Activated CD8-positive, alpha-beta memory T cell treated with anti-CD3 and anti-CD28 coated beads, Interleukin-2, amount 50 U/mL, for 24 hours (primary cell): ENCODE data around the gene MSRB3.

Source experiments
- DNase-seq: peaks from one replicate; pipeline ENCODE4 v3.0.0-alpha.2; 2020; ENCODE audit errors: extremely low read depth

MSRB3 gene

GRCh38 chr12:65325183-65325582 lies 46.7 kb downstream of the MSRB3 start:
- DNase-seq: no peak

GRCh38 chr12:65326616-65327015 lies 48.1 kb downstream of the MSRB3 start:
- DNase-seq: no peak

DNA sequence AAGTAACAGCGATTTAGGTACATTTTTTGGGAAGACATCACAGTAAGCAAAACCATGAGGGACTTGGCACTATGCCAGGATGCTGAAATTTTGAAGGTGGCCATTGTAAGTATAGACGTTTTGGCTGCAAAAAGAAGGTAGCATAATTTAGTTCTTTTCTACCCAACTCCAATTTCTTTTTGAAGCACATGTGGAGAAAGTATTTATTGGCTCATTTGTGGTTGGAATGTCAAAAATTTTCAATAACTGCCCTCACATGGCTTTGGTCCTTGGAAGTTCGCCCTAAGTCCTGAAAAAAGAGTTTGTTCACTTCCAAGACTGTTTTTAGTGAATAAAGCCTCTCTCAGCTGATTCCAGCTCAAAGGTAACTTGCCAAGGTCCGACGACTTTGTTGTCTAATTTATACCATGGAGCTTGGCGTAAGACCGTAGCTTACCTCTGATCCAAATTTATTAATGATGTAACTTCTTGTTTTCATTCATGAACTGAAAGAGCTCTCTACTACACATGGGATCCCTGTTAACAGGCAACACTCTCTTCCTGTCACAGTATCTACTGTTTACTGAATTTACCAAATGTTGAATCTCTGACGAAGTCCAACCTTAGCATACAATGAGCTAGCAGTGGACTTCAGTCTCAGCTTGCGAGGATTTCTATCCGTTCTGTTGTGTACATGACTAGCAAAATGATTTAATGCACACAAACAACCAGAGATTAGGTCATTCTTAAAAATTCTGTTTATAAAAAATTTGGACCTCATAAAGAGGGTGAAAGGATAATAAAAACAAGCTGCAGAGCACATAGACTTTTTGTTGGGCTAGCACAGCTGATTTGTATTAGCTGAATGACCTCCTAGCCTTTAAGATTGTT lies 49.0 kb downstream of the MSRB3 start:
- no peak for DNase-seq

DNA sequence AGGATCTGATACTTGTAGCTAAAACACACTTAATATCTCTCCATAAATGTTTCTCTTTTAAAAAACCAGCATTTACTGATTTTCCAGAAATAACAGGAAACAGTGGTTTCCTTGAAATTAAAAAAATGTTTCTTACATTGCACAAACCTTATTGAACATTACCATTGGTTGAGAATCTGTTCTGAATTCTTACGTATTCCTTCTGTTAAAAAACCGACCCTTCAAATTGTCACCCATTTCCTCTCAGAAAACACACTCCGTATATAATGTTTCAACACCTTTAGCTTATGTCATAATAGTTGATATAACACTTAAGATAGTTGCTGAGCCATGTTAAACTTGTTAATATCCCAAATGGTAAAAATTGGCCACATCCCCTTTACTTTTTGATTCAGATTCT lies 51.2 kb downstream of the MSRB3 start:
- DNase-seq: no peak

- no peak for DNase-seq
These were observed 51.8 kb downstream of the MSRB3 start for GRCh38 chr12:65330331-65330730.

- DNase-seq: no peak
These were observed 53.0 kb downstream of the MSRB3 start for GRCh38 chr12:65331456-65331855.

DNA sequence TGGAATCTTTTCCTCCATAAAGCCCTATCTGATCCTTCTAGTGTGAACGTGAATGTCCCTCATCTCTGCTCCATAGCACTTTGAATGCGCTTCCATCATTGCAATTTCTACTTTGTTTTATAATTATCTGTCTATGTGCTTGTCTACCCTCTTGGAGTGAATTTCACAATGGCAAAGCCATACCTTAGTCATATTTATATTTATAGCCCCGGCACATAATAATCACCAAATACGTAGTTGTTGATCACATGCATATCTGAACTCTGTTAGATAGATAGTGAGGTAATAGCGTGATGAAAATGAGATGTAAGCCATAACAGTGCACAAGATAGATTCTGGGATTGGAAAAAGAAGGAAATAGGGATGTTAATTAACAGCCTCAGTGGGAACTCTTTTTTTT lies 55.2 kb downstream of the MSRB3 start:
- DNase-seq: no peak

- DNase-seq: no peak
These were observed 56.0 kb downstream of the MSRB3 start for GRCh38 chr12:65334521-65334920.

DNA sequence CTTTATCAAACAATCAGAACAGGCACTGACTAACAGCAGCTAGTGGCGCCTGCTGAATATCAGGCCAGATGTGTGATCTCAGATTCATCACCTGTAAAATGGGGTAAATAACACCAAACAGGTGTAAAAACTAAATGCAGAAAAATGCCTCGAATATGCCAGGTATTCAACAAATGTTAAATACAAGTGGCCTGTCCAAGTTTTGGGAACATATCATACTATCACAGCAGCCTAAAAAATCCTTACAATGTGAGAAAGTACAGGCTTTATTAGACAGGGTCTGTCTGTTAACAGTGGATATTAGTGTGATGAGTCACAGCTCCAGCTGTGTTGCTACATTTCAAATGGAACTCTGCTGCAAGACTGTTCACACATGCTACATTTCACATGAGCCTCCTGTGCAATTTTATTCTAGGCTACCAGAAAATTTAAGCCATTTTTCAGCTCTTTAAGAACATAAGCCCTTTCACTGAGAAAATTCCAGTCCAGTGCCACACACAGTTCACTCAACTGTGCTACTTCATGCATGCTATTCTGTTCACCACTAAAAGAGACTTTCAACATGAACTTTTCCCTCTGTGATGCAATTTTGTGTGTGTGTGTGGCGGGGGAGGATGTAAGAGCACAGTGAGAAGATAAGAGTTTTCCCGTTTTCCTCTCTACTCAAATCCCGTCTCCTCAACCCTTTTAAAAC lies 56.7 kb downstream of the MSRB3 start:
- DNase-seq: no peak

DNA sequence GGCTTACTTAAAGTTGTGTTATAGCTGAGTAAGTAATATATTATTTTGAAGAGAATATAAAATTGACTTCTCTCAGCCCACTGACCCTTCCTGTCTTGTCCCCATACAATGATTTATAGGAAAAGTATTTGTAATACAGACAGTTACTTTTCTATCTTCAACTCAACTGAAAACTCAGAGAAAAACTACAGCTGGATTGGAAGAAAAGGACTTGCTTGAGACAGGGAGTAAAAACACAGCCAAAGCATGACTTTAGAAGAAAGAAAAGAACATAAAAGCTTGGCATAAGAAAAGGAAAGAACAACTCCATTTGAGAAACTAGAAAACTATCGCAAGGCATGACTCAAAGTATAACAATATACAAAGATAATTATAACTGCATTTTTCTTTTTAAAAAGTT lies 57.5 kb downstream of the MSRB3 start:
- no peak for DNase-seq

- DNase-seq: no peak
These were observed 60.7 kb downstream of the MSRB3 start for GRCh38 chr12:65339161-65339560.

- no peak for DNase-seq
These were observed 64.7 kb downstream of the MSRB3 start for GRCh38 chr12:65343230-65343629.

DNA sequence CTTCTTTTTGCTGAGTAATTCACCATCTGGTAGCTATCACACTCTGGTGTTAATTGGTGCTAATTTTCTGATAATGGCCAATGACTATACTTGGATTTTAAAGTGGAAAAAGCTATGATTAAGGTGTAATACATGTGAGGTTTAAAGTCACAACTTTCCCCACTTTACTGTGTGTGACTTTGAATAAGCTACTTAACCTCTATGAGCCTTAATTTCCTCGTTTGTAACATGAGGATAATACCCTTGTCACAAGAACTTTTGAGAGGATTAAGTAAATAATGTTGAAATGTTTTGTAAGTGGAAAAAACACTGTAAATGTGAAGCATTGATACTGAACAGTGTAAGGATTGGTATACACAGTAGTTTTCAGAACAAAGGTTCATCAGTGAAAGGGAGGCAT lies 65.3 kb downstream of the MSRB3 start:
- DNase-seq: no peak

GRCh38 chr12:65355461-65355860 lies 77.0 kb downstream of the MSRB3 start:
- no peak for DNase-seq

- DNase-seq: no peak
These were observed 84.0 kb downstream of the MSRB3 start for GRCh38 chr12:65362234-65363031.

DNA sequence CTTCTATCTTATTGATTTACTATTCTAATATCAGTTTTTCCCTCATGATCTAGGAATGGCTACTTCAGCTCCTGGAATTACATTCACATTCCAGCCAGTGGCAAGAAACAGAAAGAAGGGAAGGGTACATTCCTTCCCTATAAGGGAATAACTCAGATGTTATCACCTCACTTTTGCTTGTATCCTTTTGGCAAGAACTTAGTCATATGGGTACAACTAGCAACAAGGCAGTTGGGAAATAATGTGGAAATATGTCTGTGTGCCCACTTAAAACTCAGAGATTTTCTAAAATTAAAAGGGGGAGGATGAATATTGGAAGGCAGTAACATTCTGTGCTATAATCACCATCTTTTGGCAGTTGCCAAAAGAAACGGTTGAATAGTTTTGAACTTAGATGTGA lies 85.6 kb downstream of the MSRB3 start:
- no peak for DNase-seq

GRCh38 chr12:65367396-65367795 lies 88.9 kb downstream of the MSRB3 start:
- no peak for DNase-seq

GRCh38 chr12:65368055-65368454 lies 89.6 kb downstream of the MSRB3 start:
- DNase-seq: no peak

GRCh38 chr12:65372574-65372973 lies 94.1 kb downstream of the MSRB3 start:
- DNase-seq: no peak

DNA sequence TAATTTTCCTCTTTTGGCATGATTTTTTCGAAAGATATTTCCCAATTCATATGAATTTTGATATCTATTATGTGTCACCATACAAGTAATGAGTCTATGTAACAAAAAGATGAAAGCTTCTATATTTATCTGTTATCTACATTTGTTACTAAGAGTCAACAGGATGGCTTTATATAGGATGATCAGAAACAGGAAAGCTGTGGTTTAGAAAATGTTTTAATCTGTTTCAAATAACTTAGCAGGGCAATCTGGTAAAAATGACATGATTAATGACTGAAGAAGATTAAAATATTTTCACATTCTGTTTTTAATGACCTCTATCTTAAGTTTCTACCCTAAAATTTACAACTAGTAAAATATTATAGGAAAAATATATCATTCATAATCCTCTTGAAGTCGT lies 105.8 kb downstream of the MSRB3 start:
- DNase-seq: no peak

DNA sequence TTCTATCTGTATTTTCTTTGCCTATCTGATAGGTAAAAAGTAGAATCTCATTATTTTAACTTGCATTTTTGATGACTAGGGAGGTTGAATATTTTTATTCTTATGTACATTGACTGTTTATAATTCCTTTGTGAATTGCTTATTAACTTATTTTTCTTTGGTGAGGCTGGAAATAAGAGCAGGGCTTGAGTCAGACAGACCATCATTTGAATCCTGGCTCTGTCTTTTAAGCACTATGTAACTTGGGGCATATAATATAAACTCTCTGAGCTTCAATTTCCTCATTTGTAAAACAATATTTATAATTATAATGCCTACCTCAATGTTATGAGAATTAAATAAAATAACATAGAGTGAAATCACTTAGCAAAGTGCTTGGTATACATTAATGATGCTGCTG lies 108.9 kb downstream of the MSRB3 start:
- DNase-seq: no peak

DNA sequence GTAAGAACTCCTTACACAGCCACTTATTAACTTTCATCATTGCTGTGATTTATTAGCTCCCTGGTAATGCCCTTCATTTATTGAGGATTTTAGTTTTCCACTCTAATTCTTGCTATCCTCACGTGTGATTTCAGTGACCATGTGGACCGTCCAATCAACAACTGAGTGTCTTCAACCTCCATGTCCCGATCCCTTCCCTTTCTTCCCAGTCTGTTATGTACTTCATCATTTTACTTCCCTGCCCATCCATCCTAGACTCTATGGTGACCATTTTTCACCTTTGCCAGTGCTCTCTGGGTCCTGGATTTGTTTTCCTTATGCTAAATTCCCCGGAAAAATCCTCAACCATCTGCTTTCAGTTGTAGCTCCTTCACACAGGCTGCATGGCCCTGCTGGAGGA lies 111.0 kb downstream of the MSRB3 start:
- DNase-seq: no peak

- no peak for DNase-seq
These were observed 113.2 kb downstream of the MSRB3 start for GRCh38 chr12:65391711-65392110.
